HepG2 (cell line): ENCODE results near the gene INTU. TPM values are rescaled to one million over a fixed set of nuclear protein-coding genes. Genes with fewer than 3 reads are reported as not detected.
A peak's percentile ranks its signal among the peaks of the same experiment; 100 is the strongest.

Source experiments
- ATAD3A ChIP-seq: sonication (generic); formaldehyde crosslinking; IDR thresholded peaks from 2 replicates; pipeline ENCODE4 v1.4.0; 2020; ENCODE audit warnings: missing genetic modification reagents
- HOXA7 ChIP-seq: sonication (generic); formaldehyde crosslinking; IDR thresholded peaks from 2 replicates; pipeline ENCODE4 v1.8.1; 2022; ENCODE audit warnings: mild to moderate bottlenecking, missing genetic modification reagents, moderate library complexity
- IRF2 ChIP-seq: IDR thresholded peaks from 2 replicates; pipeline ENCODE4 v1.6.1; 2018; ENCODE audit warnings: missing genetic modification reagents, missing compliant biosample characterization
- KDM5A ChIP-seq: fragments of 200-600 bp; sonication (generic); IDR thresholded peaks from 2 replicates; pipeline ENCODE4 v1.7.0; 2018; ENCODE audit warnings: antibody characterized with exemption, mild to moderate bottlenecking, low read length, borderline replicate concordance
- MTA1 ChIP-seq: sonication (generic); formaldehyde crosslinking; IDR thresholded peaks from 2 replicates; pipeline ENCODE4 v1.4.0; 2020; ENCODE audit warnings: missing genetic modification reagents, mild to moderate bottlenecking, borderline replicate concordance
- NR2F6 ChIP-seq, 2 experiments: IDR thresholded peaks; 2 replicates each; pipeline ENCODE4 v1.6.1; 2016; ENCODE audit warnings: antibody characterized with exemption in 1 of 2, mild to moderate bottlenecking in 1 of 2
- RFX1 ChIP-seq: fragments of 450-650 bp; IDR thresholded peaks from 2 replicates; pipeline ENCODE4 v1.6.1; 2017
- TEAD2 ChIP-seq: sonication (generic); formaldehyde crosslinking; IDR thresholded peaks from 2 replicates; pipeline ENCODE4 v1.9.0; 2021; ENCODE audit warnings: missing genetic modification reagents
- TOPORS ChIP-seq: sonication (generic); formaldehyde crosslinking; IDR thresholded peaks from 2 replicates; pipeline ENCODE4 v1.8.0; 2023; ENCODE audit warnings: mild to moderate bottlenecking, missing genetic modification reagents
- ZBTB40 ChIP-seq, 2 experiments: fragments of 450-650 bp in 1 of 2; sonication (generic) in 1 of 2; formaldehyde crosslinking in 1 of 2; IDR thresholded peaks; 2 replicates each; pipeline versions ENCODE4 v1.6.1 to v1.8.0; 2016 to 2022; ENCODE audit warnings: antibody characterized with exemption in 1 of 2, mild to moderate bottlenecking in 1 of 2, missing genetic modification reagents in 1 of 2
- ZNF34 ChIP-seq: sonication (generic); formaldehyde crosslinking; IDR thresholded peaks from 2 replicates; pipeline ENCODE4 v1.4.0; 2020; ENCODE audit warnings: mild to moderate bottlenecking, missing genetic modification reagents, borderline replicate concordance
- ZNF446 ChIP-seq: sonication (generic); formaldehyde crosslinking; IDR thresholded peaks from 2 replicates; pipeline ENCODE4 v1.5.0; 2020; ENCODE audit warnings: mild to moderate bottlenecking, missing genetic modification reagents
- ZNF609 ChIP-seq: sonication (generic); formaldehyde crosslinking; IDR thresholded peaks from 2 replicates; pipeline ENCODE4 v1.4.0; 2020; ENCODE audit warnings: mild to moderate bottlenecking, missing genetic modification reagents, borderline replicate concordance
- ZNF768 ChIP-seq: sonication (generic); formaldehyde crosslinking; IDR thresholded peaks from 2 replicates; pipeline ENCODE4 v1.4.0; 2020; ENCODE audit warnings: missing genetic modification reagents
- ZNF891 ChIP-seq: sonication (generic); formaldehyde crosslinking; IDR thresholded peaks from 2 replicates; pipeline ENCODE4 v1.5.0; 2020; ENCODE audit warnings: mild to moderate bottlenecking, missing genetic modification reagents
- polyA plus RNA-seq, 8 experiments: library from polyadenylated mRNA; depleted of rRNA in 3 of 8; stranded (reverse) in 7 of 8; unstranded in 1 of 8; fragments of >200 nt; fragmentation: Illumina TruSeq in 4 of 8; extraction: Trizol in 4 of 8; gene quantifications; 2 replicates each; pipeline versions ENCODE4 v1.2.1 to v1.2.3, GENCODE V29; 2011 to 2016; ENCODE audit warnings: low read depth in 4 of 8, missing spikeins in 1 of 8, mixed read lengths in 1 of 8; ENCODE audit not compliant: insufficient read depth in 1 of 8
- total RNA-seq, 5 experiments: library from RNA; depleted of rRNA; stranded (reverse); fragments of >200 nt; fragmentation: Illumina TruSeq; extraction: Trizol; gene quantifications; 2 replicates each; pipeline ENCODE4 v1.2.3, GENCODE V29; 2016; ENCODE audit warnings: low read depth in 1 of 5

INTU gene
- total and polyA plus RNA-seq, 2 of the 13 experiments (the other 11 are each of a cell fraction or from before 2014, with no cell fraction given), result 5.3 to 6.2 TPM

- TF ChIP-seq MTA1 (CRISPR knock-in tag) (peak; percentile 54; the same call in 1 of the 2 replicates), ZNF891 (CRISPR knock-in tag) (peak; percentile 40; the same call in 1 of the 2 replicates), ZNF446 (no peak), ATAD3A (CRISPR knock-in tag) (no peak), RFX1 (no peak), NR2F6 (IDR thresholded peaks at IDR 0.05) (no peak), NR2F6 (CRISPR knock-in tag; IDR thresholded peaks at IDR 0.05) (no peak), IRF2 (CRISPR knock-in tag) (no peak), ZBTB40 (IDR thresholded peaks at IDR 0.05) (no peak), ZBTB40 (CRISPR knock-in tag; IDR thresholded peaks at IDR 0.05) (no peak), HOXA7 (CRISPR knock-in tag) (no peak), KDM5A (no peak), ZNF768 (peak; percentile 67; the same call in 1 of the 2 replicates), TEAD2 (CRISPR knock-in tag) (no peak), ZNF609 (CRISPR knock-in tag) (no peak), TOPORS (CRISPR knock-in tag) (no peak), ZNF34 (CRISPR knock-in tag) (no peak)
Measured at GRCh38 chr4:127622921-127623796, 9.6 kb upstream of the INTU start (continued).
